Measurements from ENCODE around the gene POU3F2.

Gene POU3F2

GRCh38 chr6:98824902-98825599 lies 9.3 kb upstream of the POU3F2 start:
- in situ Hi-C loops (cut with HindIII; ENCODE audit: low sequenced_read_pairs): no loop called here
- H3K4me3 ChIP-seq (ENCODE audit: low read depth, low read length): no peak overlapping the region
- DNase-seq (ENCODE audit: low read depth, low spot score): no peak
- TF ChIP-seq CTCF (IDR thresholded peaks at IDR 0.05; ENCODE audit: low read depth, low read length): no peak

GRCh38 chr6:98825600-98826230 lies 8.7 kb upstream of the POU3F2 start:
- no peak for DNase-seq (ENCODE audit: low read depth, low spot score)
- in situ Hi-C loops (cut with HindIII; ENCODE audit: low sequenced_read_pairs): no loop called here
- H3K4me3 ChIP-seq (ENCODE audit: low read depth, low read length): no peak overlapping the region
- no peak for TF ChIP-seq CTCF (IDR thresholded peaks at IDR 0.05; ENCODE audit: low read depth, low read length)

- DNase-seq (ENCODE audit: low read depth, low spot score): no peak
- in situ Hi-C loops (cut with HindIII; ENCODE audit: low sequenced_read_pairs): no loop called here
- no peak for TF ChIP-seq CTCF (IDR thresholded peaks at IDR 0.05; ENCODE audit: low read depth, low read length)
- H3K4me3 ChIP-seq (ENCODE audit: low read depth, low read length): peak overlapping the region; percentile 8
Measured at GRCh38 chr6:98827295-98828159, 6.8 kb upstream of the POU3F2 start.

- in situ Hi-C loops (cut with HindIII; ENCODE audit: low sequenced_read_pairs): no loop called here
- H3K4me3 ChIP-seq (ENCODE audit: low read depth, low read length): no peak overlapping the region
- DNase-seq (ENCODE audit: low read depth, low spot score): no peak
- TF ChIP-seq CTCF (IDR thresholded peaks at IDR 0.05; ENCODE audit: low read depth, low read length): no peak
Measured at GRCh38 chr6:98828211-98828788, 6.1 kb upstream of the POU3F2 start.

GRCh38 chr6:98828941-98829411 lies 5.4 kb upstream of the POU3F2 start:
- H3K4me3 ChIP-seq (ENCODE audit: low read depth, low read length): no peak overlapping the region
- no peak for DNase-seq (ENCODE audit: low read depth, low spot score)
- in situ Hi-C loops (cut with HindIII; ENCODE audit: low sequenced_read_pairs): no loop called here
- no peak for TF ChIP-seq CTCF (IDR thresholded peaks at IDR 0.05; ENCODE audit: low read depth, low read length)

- H3K4me3 ChIP-seq (ENCODE audit: low read depth, low read length): no peak overlapping the region
- DNase-seq (ENCODE audit: low read depth, low spot score): no peak
- TF ChIP-seq CTCF (IDR thresholded peaks at IDR 0.05; ENCODE audit: low read depth, low read length): no peak
- in situ Hi-C loops (cut with HindIII; ENCODE audit: low sequenced_read_pairs): no loop called here
Measured at GRCh38 chr6:98830146-98830545, 4.2 kb upstream of the POU3F2 start.

All from astrocyte of the spinal cord (primary cell).